HG03196 (cell line): ENCODE measurements around the gene ANKRD55.
"Not testable (repeated sequence)": the region's sequence is repeated elsewhere in the genome, so short reads cannot be mapped to it uniquely, and the experiment has no call there.

ENCODE experiments used
- ATAC-seq: cut with Tn5 transposase; IDR thresholded peaks from one replicate; pipeline ENCODE4 v1.9.1; 2021; ENCODE audit not compliant: unreplicated experiment

The ANKRD55 gene

DNA sequence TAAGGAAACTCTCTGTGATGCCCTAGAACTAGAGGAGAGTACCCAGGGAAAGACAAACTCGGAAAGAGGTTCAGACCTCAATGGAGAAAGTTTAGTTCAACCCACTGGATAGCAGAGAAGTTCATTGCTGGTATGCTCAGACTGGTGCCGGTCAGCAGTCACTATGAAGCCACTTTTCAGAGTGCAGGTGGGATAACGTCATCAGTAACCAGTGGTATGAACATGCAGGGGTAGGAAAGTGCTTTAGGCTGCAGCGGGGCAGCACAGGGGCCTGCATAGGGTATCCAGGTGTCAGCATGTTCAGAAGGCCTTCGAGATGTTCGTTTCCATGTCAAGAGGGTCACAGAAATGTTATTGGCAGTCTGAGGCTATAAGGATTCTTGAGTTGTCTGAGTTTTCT, 20.8 kb upstream of the ANKRD55 start:
- no peak for ATAC-seq

DNA sequence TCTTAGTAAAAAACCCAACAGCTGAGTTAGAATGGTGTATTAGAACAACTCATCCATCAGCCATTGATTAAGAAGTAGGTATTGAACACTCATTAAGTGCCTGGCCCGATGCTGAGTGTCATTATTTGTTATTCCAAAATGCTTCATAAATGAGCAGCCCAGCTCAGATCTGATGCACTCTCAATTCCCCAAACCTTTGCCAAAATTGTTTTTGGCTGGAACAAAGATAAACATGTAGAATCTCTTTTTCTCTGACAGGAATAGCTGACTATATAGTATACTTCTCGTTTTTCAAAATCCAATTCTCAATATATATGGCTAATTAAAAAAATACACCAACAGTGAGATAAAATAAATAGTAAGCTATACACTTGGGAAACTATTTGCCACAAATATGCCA, 20.0 kb upstream of the ANKRD55 start:
- ATAC-seq: no peak

DNA sequence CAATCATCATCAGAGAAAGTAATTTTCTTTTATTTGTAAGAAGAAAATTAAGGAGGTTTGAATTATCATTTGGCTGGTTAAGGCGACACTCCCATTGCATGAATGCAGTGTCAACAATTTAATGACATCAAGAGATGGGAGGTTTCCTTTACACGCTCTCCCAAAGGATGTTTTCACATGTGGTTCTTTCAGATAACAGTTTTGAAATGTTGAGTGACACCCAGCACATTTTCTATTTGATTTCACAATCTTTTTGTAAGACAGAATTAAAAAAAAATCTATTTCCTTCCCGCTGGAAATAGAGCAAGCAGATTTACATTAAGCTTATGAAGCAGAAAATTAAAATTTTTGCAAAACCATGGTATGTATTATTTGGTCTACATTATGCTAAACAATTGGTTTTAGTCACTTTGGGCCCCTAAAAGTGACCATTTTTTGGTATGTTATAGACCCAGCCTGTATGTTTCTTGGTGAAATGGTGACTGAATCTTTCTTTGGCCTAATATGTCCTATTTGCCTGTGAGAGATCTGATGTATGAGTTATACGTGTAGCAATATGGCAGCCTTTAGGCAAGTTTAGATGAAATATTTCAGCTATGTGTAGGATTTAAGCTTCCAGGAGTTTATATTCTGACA, 18.9 kb upstream of the ANKRD55 start:
- no peak for ATAC-seq

DNA sequence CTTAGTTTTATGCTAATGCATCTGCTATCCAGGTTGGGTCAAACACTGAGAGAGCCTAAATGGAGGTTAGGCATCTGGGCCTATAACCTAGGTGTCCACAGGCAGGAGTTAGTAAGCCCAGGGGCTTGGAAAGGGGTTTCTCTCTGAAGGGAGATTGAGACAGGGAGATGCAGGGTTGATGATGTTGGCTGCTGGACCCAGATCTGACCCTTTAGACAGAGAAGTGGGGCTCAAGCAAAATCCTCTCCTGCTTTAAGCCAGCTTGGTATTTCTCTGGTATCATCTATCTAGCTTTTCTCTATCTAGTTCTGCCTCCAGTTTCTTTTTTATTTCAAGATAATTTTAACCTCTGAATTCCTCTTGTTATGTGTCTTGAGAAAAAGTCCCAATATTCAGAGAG, 18.3 kb upstream of the ANKRD55 start:
- no peak for ATAC-seq

DNA sequence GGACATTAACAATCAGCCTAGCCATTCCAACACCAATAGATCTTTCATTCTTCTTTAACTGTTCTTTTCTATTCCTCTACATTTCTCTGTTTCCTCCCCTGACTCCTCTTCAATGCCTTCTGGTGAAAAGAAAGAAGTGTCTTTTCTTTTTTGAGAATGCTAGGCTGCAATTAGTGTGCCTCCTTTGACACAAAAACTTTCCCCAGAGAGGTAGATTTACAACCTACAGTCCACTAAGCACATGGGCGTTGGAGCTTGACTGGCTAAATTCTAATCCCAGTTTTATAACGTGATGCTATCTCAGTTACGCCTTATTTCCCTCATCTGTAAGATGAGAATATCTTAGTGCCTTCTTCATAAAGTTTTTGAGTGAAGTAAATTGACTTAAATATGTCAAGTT, 16.9 kb upstream of the ANKRD55 start:
- no peak for ATAC-seq

DNA sequence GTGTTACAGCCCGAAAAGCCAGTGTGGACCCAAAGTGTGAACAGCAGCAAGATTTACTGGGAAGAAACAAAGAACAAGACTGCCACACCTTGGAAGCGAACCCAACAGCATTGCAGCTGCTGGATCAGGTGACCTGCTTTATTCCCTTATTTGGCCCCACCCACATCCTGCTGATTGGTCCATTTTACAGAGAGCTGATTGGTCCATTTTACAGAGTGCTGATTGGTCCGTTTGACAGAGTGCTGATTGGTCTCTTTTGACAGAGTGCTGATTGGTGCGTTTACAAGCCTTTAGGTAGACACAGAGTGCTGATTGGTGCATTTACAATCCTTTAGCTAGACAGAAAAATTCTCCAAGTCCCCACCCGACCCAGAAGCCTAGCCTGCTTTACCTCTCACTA, 16.0 kb upstream of the ANKRD55 start:
- ATAC-seq: not testable (repeated sequence)

DNA sequence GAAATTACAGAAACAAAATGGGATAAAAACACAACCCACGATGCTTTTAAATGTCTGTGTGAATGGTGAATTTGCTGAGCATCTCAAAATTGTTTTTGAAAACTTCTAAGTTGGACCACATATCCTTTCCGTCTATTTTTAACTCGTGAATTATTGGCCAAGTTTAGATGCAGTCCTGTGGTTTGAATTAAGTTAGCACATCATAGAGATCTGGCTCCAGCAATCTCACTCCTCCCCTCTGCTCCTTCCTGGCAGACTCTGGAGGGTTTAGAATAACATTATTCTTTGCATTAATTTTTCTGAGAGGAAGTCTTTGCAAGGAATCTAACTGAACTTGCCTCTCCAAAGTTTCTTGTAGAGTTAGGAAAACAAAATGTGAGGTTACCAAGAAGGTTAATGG, 14.5 kb upstream of the ANKRD55 start:
- ATAC-seq: no peak

DNA sequence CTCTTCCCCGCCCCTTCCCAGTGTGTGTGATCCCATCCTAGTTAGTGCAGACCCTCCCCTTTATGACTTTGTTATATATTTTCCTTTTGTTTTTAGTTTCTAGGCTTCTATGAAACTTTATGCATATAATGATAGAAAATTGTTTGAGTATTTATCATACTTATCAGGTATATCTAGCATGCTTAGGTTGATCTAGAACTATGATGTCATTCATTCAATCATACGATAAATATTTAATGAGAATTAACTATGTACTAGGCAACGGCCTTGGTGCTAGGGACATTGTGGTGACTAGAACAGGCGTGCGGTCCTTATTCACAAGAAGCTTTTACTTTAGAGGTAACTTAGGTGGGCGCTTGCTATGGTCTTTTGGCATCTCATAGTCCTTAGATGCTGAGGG, 13.6 kb upstream of the ANKRD55 start:
- no peak for ATAC-seq

DNA sequence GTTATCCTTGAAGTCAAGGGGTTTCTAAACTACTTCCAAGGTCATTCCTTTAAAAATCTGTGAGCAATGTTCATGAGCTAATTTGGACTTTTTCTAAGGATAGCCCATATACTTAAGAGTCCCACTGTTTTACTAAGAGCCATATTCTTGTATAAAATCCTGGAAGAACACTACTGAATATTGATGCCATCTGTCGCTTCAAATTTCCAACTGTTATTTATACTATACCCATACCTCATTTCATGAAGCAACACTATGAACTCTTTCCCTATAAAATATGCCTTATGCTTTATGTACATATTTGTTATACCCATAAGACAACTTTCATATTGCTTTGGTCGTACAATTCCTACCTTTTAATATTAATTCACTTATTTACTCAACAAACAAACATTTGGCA, 12.4 kb upstream of the ANKRD55 start:
- ATAC-seq: no peak

DNA sequence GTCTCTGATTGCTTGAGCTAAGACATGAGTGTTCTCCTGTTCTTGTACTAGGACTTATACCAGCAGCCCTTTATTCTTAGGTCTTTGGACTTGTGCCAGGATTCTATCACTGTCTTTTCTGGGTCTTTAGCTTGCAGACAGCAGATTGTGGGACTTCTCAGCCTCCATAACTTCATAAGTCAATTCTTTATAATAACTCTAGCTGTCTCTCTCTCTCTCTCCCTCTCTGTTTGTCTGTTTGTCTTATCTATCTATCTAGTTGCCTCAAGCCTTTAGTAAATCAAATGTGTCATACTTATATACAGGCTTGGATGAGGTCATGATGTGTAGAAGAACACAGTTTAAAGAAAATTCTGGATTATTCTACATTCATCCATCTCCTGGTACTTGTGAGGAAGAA, 11.5 kb upstream of the ANKRD55 start:
- no peak for ATAC-seq

DNA sequence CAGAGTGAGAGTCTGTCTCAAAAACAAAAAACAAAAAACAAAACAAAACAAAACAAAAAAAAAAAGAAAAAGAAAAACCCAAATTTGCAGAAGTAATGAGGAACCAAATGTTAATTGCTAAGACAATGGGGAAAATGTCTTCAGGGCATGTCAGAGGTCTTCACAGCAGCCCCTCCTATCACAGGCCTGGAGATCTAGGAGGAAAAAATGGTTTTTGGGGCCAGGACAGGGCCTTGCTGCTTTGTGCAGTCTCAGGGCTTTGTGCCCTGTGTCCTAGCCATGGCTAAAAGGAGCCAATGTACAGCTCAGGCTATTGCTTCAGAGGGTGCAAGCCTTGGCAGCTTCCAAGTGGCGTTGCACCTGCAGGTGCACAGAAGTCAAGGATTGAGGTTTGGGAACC, 9.1 kb upstream of the ANKRD55 start:
- not testable (repeated sequence) for ATAC-seq

DNA sequence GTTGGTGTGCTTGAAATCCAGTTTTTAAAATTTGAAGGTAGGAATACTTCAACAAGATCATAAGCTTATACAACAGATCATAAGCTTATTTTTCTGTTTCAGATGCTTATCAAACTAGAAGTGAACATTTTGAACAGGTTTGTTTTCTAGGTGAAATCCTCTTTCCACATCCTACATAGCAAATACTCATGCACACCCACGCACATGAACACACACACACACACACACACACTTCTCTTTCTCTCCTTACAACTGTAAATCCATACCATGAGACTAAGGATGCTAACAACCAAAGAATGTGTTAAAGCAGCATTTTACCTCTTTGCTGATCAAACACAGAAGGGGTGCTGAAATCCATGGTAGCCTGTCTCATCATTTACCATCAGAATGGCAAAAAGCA, 592 bp downstream of the ANKRD55 start:
- no peak for ATAC-seq

DNA sequence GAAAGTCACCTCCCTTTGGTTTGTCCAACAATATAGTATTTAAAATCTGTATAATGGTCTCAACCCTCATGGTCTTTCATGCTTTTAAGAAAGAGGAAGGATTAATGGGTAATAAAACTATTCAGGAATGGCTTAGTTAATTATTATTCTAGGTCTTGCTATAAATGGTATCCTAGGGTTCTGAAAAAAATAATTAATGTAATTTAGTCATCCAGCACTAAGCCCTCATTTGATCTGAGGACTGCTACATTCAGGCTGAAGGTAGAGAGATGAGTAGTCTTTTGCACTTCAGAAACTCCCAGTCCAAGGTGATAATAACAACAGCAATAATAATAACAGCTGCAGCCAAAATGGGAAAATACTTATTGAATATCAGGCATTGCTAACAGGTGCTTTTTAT, 2.6 kb downstream of the ANKRD55 start:
- no peak for ATAC-seq

DNA sequence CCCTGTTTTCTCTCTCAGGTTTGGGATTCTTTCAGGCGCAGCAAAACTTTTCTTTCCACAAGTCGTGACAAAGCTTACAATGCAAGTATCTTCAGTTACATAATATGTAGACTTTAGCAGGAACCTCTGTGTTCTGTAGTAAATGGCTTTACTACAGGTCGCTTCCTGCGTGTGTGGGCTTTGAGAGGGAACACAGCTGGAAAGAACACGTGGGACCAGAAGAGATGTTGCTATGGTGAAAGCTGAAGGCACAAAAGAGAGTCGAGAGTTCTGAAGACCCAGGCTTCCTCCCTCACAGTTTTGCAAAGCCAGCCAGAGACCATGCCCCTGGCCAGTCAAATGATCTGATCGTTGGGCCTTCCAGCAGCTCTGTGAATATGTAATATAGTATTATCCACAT, 4.0 kb downstream of the ANKRD55 start:
- ATAC-seq: no peak

DNA sequence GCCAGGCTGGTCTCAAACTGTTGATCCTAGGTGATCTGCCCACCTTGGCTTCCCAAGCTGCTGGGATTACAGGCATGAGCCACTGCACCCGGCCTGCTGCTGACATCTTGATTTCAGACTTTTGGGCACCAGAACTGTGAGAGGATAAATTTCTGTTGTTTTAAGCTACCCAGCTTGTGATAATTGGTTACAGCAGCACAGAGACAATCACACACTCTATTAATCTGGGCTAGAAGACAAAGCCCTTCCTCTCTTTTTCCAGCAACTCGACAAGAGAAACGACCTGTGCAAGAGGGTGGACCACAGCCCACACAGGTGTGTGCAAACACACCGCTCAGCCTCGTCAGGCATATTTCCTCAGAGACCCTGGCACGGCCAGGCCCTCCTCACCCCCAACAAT, 4.5 kb downstream of the ANKRD55 start:
- no peak for ATAC-seq

DNA sequence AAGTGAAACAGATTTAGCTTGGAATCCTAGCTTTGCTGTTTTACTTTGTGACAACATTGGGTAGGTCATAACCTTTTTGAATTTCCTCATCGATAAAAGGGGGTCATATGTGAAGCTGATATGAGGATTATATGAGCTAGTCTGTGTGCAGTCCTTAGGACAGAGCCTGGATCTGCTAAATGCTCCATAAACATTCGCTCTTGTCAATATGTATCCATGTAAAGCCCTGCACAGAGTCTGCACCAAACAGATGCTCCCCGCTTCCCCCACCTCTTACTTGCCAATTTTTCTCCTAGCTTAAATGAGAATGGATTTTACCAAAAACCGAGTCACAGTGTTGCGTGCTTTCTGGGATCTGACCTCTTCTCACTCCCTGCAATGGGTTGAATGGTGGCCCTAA, 5.4 kb downstream of the ANKRD55 start:
- no peak for ATAC-seq

DNA sequence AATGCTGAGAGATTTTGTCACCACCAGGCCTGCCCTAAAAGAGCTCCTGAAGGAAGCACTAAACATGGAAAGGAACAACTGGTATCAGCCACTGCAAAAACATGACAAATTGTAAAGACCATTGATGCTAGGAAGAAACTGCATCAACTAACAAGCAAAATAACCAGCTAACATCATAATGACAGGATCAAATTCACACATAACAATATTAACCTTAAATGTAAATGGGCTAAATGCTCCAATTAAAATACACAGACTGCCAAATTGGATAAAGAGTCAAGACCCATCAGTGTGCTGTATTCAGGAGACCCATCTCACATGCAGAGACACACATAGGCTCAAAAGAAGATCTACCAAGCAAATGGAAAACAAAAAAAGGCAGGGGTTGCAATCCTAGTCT, 9.8 kb downstream of the ANKRD55 start:
- not testable (repeated sequence) for ATAC-seq

DNA sequence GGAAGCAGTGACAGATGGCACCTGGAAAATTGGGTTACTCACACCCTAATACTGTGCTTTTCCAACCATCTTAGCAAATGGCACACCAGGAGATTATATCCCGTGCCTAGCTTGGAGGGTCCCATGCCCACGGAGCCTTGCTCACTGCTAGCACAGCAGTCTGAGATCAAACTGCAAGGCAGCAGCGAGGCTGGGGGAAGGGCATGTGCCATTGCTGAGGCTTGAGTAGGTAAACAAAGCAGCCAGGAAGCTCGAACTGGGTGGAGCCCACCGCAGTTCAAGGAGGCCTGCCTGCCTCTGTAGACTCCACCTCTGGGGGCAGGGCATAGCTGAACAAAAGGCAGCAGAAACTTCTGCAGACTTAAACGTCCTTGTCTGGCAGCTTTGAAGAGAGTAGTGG, 11.5 kb downstream of the ANKRD55 start:
- ATAC-seq: not testable (repeated sequence)

DNA sequence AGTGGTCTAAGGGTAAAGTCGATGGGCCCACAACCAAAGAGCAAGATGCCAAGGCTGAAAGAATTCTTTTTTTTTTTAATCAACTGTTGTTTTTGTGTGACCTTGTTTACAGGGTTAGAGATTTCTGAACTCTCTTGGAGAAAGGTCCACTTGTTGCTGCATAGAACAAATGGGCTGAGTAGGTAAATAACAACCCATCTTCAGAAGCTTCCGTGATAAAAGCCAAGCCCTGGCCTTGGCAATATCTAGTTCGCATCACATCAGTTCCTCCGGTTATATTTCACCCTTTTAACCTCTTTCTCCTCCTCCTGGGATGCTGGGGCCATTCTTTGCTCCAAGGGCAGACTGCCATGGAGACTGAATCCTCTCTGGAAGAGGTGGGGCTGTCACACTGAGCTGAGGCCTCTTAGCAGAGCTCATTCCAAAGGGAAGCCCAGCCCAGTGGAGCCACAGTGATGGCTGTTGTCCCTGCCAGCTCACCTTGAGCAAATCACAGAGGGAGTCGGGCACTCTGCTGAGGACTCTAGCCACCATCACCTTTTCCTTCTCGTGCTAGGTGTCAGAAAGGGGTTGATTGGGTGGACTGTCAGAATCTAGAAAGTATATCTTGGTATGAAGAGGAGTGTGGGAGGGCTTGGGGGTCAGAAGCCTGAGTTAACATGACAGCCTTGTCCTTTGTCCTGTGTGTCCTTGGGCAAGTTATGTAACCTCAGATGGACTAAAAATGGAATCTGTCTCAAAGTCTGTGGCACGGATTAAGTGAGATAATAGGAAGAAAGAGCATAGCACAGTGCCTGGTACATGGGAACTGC, 17.9 kb downstream of the ANKRD55 start:
- ATAC-seq: no peak

DNA sequence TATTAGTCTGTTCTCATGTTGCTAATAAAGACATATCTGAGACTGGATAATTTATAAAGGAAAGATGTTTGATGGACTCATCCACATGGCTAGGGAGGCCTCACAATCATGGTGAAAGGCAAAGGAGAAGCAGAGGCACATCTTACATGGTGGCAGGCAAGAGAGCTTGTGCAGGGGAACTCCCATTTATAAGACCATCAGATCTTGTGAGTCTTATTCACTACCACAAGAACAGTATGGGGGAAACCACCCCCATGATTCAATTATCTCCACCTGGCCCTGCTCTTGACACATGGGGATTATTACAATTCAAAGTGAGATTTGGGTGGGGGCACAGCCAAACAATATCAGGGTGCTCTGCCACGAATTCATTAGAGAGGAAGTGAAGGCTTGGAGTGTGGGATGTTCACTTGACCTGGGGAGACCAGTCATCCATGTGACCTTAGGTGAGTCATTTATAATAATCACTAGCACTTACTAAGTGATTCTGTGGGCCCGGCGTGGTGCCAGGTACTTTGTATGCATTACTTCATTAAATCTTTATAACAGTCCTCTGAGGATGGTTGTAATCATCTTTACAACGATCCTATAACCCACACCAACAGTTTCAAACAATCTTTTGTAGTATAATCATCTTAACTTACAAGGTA, 19.1 kb downstream of the ANKRD55 start:
- not testable (repeated sequence) for ATAC-seq

DNA sequence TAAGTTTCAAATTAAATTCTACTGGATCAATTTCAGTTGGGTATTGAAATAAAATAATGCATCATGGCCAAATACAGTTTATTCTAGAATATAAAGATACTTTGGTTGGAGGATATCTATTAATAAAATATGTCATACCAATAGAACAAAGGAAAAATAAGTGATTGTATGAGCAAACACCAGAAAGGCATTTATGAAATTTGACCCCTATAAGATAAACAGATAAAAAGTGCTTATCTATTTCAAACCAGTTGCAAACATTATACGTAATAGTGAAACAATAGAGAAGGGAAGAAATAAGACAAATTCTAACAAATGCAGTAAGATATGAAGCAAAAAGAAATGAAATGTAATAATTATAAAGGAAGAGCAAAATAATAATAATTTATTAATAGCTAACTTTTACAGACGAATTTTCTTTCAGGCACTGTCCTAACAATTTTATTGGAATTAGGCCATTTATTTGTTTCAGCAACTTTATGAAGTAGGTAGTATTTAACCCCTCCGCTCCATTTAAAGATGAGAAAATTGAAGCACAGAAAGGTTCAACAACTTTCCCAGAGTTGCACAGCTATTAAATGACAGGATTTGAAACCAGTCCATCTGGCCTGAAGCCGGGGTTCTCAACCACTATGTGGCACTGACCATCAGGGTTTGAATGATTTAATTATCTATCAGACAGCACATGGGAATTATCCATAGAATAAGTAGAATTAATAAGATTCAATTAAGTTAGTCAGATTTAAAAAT, 20.8 kb downstream of the ANKRD55 start:
- no peak for ATAC-seq
